NT2/D1 (cell line): ENCODE data around the gene EBLN2.

Experiments used
- SUZ12 ChIP-seq: IDR thresholded peaks from 2 replicates; pipeline ENCODE4 v1.6.1; 2011; ENCODE audit not compliant: insufficient read length, insufficient read depth; ENCODE audit errors: extremely low read depth
- YY1 ChIP-seq: IDR thresholded peaks from 2 replicates; pipeline ENCODE4 v1.6.1; 2011; ENCODE audit not compliant: insufficient read length, insufficient read depth
- ZNF274 ChIP-seq: IDR thresholded peaks from 2 replicates; pipeline ENCODE4 v1.6.1; 2011; ENCODE audit warnings: mild to moderate bottlenecking, low read depth, low read length

- no peak for TF ChIP-seq SUZ12
- no peak for TF ChIP-seq YY1
- TF ChIP-seq ZNF274: no peak
Observed at GRCh38 chr3:73026760-73027113, 34.7 kb upstream of the EBLN2 start.
